SH-SY5Y (cell line): ENCODE data around the gene TNS3.

Experiments
- GATA2 ChIP-seq: IDR thresholded peaks from 2 replicates; pipeline ENCODE4 v1.6.1; 2011; ENCODE audit warnings: mild to moderate bottlenecking, low read depth, low read length
- GATA3 ChIP-seq: IDR thresholded peaks from 2 replicates; pipeline ENCODE4 v1.6.1; 2011; ENCODE audit warnings: low read depth, mild to moderate bottlenecking, low read length, moderate library complexity

GRCh38 chr7:47249361-47249760 lies 332.6 kb downstream of the TNS3 start:
- TF ChIP-seq GATA2 (no peak), GATA3 (no peak)
